SK-N-SH treated with all-trans-retinoic acid at 6 μM for 48 hours (cell line): ENCODE results near the gene MEIOC.

ENCODE experiments used
- ATAC-seq: fragments of 200-7000 bp; cut with Tn5 transposase; 3 replicates; pipeline ENCODE4 v1.9.1; 2020; ENCODE audit warnings: mild to moderate bottlenecking, moderate library complexity
- ARNTL ChIP-seq: fragments of 450-650 bp; formaldehyde crosslinking; IDR thresholded peaks from 2 replicates; pipeline ENCODE4 v1.5.0; 2020; ENCODE audit warnings: low read depth, mild to moderate bottlenecking, moderate library complexity, borderline replicate concordance
- BACH2 ChIP-seq: fragments of 250-450 bp; sonication (Bioruptor Pico); IDR thresholded peaks from 2 replicates; pipeline ENCODE4 v1.9.0; 2021; ENCODE audit warnings: mild to moderate bottlenecking, borderline replicate concordance
- ESRRG ChIP-seq: fragments of 250-450 bp; sonication (Bioruptor Pico); IDR thresholded peaks from 2 replicates; pipeline ENCODE4 v1.6.1; 2021; ENCODE audit warnings: mild to moderate bottlenecking
- ISL1 ChIP-seq: fragments of 250-450 bp; sonication (Bioruptor Pico); IDR thresholded peaks from 2 replicates; pipeline ENCODE4 v2.1.2; 2022; ENCODE audit warnings: mild to moderate bottlenecking, moderate library complexity
- OSR1 ChIP-seq: fragments of 250-450 bp; sonication (Bioruptor Pico); IDR thresholded peaks from 2 replicates; pipeline ENCODE4 v1.8.0; 2022; ENCODE audit warnings: moderate library complexity, mild to moderate bottlenecking, inconsistent platforms
- POU6F1 ChIP-seq: fragments of 250-450 bp; sonication (Bioruptor Pico); IDR thresholded peaks from 2 replicates; pipeline ENCODE4 v1.8.0; 2021; ENCODE audit warnings: low read depth, mild to moderate bottlenecking, moderate library complexity, borderline replicate concordance
- PPARA ChIP-seq: fragments of 250-450 bp; sonication (Bioruptor Pico); IDR thresholded peaks from 2 replicates; pipeline ENCODE4 v1.5.0; 2020; ENCODE audit warnings: mild to moderate bottlenecking, borderline replicate concordance
- RARB ChIP-seq: fragments of 250-450 bp; sonication (Bioruptor Pico); IDR thresholded peaks from 2 replicates; pipeline ENCODE4 v1.8.0; 2021; ENCODE audit warnings: mild to moderate bottlenecking, moderate library complexity
- SNAI2 ChIP-seq: fragments of 250-450 bp; sonication (Bioruptor Pico); IDR thresholded peaks from 2 replicates; pipeline ENCODE4 v1.5.0; 2020; ENCODE audit warnings: mild to moderate bottlenecking, moderate library complexity
- TCF4 ChIP-seq: fragments of 250-450 bp; sonication (Bioruptor Pico); IDR thresholded peaks from 2 replicates; pipeline ENCODE4 v1.8.0; 2021; ENCODE audit warnings: mild to moderate bottlenecking, moderate library complexity, borderline replicate concordance
- TOX ChIP-seq: fragments of 250-450 bp; sonication (Bioruptor Pico); IDR thresholded peaks from 2 replicates; pipeline ENCODE4 v1.8.0; 2021; ENCODE audit warnings: mild to moderate bottlenecking, moderate library complexity, borderline replicate concordance
- ZFP3 ChIP-seq: fragments of 250-450 bp; sonication (Bioruptor Pico); IDR thresholded peaks from 2 replicates; pipeline ENCODE4 v1.5.0; 2020; ENCODE audit warnings: mild to moderate bottlenecking, moderate library complexity
- ZFP30 ChIP-seq: fragments of 450-650 bp; formaldehyde crosslinking; IDR thresholded peaks from 2 replicates; pipeline ENCODE4 v1.5.0; 2022; ENCODE audit warnings: mild to moderate bottlenecking, moderate library complexity
- ZNF70 ChIP-seq: fragments of 450-650 bp; formaldehyde crosslinking; IDR thresholded peaks from 2 replicates; pipeline ENCODE4 v1.5.0; 2020; ENCODE audit warnings: mild to moderate bottlenecking, moderate library complexity
- ZNF8 ChIP-seq: fragments of 450-650 bp; formaldehyde crosslinking; IDR thresholded peaks from 2 replicates; pipeline ENCODE4 v1.5.0; 2020; ENCODE audit warnings: mild to moderate bottlenecking, moderate library complexity
- TF ChIP-seq, protein P1 (sequence below): fragments of 250-450 bp; sonication (Bioruptor Pico); IDR thresholded peaks from 2 replicates; pipeline ENCODE4 v1.5.0; 2020; ENCODE audit warnings: mild to moderate bottlenecking, moderate library complexity
- TF ChIP-seq, protein P2 (sequence below): fragments of 250-450 bp; sonication (Bioruptor Pico); IDR thresholded peaks from 2 replicates; pipeline ENCODE4 v1.8.0; 2020; ENCODE audit warnings: mild to moderate bottlenecking, moderate library complexity, borderline replicate concordance
- TF ChIP-seq, protein P3 (sequence below): fragments of 250-450 bp; sonication (Bioruptor Pico); IDR thresholded peaks from 2 replicates; pipeline ENCODE4 v1.5.1; 2021; ENCODE audit warnings: mild to moderate bottlenecking, moderate library complexity

MEIOC gene

DNA sequence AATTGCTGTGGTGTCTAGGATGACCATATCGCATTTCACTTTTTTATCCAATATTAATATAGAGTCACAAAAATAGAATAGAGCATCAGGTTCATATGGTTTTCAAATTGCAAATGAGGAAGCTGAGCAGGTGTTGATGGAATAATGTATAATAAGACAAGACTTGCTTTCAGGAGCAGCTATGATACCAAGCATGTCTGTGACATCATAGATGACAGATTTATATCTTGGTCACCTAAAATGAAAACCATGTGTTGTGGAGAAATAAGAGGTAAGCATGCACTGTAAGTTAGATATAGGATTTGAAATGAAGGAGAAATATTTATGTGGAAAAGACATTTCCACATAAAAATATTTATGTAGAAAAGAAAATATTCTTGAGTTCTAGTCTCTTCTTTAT lies 8.6 kb downstream of the MEIOC start:
- TF ChIP-seq TCF4 (CRISPR knock-in tag) = peak; percentile 47; the same call in 1 of the 2 replicates
- TF ChIP-seq BACH2 = no peak
- no peak for ATAC-seq

- no peak for ATAC-seq
Observed at GRCh38 chr17:44666006-44666405, 9.7 kb downstream of the MEIOC start.

GRCh38 chr17:44672479-44673093 lies 16.3 kb downstream of the MEIOC start:
- TF ChIP-seq ZFP30 = no peak
- TF ChIP-seq ESRRG = no peak
- ATAC-seq = peak; percentile 66; the same call in 2 of the 3 replicates

More at GRCh38 chr17:44666006-44666405, 9.7 kb downstream of the MEIOC start:
- TF ChIP-seq, protein P1, sequence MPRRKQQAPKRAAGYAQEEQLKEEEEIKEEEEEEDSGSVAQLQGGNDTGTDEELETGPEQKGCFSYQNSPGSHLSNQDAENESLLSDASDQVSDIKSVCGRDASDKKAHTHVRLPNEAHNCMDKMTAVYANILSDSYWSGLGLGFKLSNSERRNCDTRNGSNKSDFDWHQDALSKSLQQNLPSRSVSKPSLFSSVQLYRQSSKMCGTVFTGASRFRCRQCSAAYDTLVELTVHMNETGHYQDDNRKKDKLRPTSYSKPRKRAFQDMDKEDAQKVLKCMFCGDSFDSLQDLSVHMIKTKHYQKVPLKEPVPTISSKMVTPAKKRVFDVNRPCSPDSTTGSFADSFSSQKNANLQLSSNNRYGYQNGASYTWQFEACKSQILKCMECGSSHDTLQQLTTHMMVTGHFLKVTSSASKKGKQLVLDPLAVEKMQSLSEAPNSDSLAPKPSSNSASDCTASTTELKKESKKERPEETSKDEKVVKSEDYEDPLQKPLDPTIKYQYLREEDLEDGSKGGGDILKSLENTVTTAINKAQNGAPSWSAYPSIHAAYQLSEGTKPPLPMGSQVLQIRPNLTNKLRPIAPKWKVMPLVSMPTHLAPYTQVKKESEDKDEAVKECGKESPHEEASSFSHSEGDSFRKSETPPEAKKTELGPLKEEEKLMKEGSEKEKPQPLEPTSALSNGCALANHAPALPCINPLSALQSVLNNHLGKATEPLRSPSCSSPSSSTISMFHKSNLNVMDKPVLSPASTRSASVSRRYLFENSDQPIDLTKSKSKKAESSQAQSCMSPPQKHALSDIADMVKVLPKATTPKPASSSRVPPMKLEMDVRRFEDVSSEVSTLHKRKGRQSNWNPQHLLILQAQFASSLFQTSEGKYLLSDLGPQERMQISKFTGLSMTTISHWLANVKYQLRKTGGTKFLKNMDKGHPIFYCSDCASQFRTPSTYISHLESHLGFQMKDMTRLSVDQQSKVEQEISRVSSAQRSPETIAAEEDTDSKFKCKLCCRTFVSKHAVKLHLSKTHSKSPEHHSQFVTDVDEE (CRISPR knock-in tag) = no peak
- no peak for TF ChIP-seq SNAI2 (CRISPR knock-in tag)
- no peak for TF ChIP-seq ESRRG
- no peak for TF ChIP-seq TCF4 (CRISPR knock-in tag)
- no peak for TF ChIP-seq ZNF8 (CRISPR knock-in tag)
- TF ChIP-seq ISL1 (CRISPR knock-in tag) = no peak
- no peak for TF ChIP-seq PPARA (CRISPR knock-in tag)
- TF ChIP-seq, protein P2, sequence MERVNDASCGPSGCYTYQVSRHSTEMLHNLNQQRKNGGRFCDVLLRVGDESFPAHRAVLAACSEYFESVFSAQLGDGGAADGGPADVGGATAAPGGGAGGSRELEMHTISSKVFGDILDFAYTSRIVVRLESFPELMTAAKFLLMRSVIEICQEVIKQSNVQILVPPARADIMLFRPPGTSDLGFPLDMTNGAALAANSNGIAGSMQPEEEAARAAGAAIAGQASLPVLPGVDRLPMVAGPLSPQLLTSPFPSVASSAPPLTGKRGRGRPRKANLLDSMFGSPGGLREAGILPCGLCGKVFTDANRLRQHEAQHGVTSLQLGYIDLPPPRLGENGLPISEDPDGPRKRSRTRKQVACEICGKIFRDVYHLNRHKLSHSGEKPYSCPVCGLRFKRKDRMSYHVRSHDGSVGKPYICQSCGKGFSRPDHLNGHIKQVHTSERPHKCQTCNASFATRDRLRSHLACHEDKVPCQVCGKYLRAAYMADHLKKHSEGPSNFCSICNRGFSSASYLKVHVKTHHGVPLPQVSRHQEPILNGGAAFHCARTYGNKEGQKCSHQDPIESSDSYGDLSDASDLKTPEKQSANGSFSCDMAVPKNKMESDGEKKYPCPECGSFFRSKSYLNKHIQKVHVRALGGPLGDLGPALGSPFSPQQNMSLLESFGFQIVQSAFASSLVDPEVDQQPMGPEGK (CRISPR knock-in tag) = no peak
- TF ChIP-seq BACH2 = no peak
- TF ChIP-seq POU6F1 = no peak
- no peak for TF ChIP-seq RARB
- TF ChIP-seq TOX (CRISPR knock-in tag) = no peak
- TF ChIP-seq, protein P3, sequence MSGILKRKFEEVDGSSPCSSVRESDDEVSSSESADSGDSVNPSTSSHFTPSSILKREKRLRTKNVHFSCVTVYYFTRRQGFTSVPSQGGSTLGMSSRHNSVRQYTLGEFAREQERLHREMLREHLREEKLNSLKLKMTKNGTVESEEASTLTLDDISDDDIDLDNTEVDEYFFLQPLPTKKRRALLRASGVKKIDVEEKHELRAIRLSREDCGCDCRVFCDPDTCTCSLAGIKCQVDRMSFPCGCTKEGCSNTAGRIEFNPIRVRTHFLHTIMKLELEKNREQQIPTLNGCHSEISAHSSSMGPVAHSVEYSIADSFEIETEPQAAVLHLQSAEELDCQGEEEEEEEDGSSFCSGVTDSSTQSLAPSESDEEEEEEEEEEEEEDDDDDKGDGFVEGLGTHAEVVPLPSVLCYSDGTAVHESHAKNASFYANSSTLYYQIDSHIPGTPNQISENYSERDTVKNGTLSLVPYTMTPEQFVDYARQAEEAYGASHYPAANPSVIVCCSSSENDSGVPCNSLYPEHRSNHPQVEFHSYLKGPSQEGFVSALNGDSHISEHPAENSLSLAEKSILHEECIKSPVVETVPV (CRISPR knock-in tag) = no peak
- no peak for TF ChIP-seq ZFP3 (CRISPR knock-in tag)
- TF ChIP-seq ZNF70 = no peak
- TF ChIP-seq ARNTL (CRISPR knock-in tag) = no peak
- no peak for TF ChIP-seq ZFP30

DNA sequence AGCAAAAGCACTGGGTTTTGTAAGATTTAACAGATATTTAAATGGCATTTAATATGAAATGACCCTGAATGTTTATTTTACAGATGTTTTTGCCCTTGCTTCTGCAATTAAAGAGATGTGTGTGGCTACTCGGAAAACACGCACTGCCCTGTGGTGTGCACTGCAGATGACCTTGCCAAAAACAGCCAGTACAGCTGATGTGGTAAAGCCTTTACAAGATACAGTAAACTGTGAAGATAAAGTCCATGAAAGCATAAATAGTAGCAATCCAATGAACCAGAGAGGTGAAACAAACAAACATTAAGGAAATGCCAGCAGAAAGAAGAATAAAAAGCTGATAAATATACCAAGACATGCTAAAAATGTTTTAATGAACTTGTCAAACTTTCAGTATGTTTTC lies 17.6 kb downstream of the MEIOC start:
- TF ChIP-seq SNAI2 (CRISPR knock-in tag) (no peak), ESRRG (no peak), ZNF70 (no peak), ZFP30 (no peak), OSR1 (no peak), RARB (no peak), ARNTL (CRISPR knock-in tag) (no peak)
- TF ChIP-seq, protein P3 (CRISPR knock-in tag) = no peak
- ATAC-seq = no peak
